GM10248 (cell line): ENCODE data around the gene COMMD8.

ENCODE experiments used
- CTCF ChIA-PET: fragments of 300-600 bp; sonication (Branson Sonifier 250); formaldehyde crosslinking; extraction: SDS; loops from one replicate; lab custom pipeline; 2021; ENCODE audit warnings: antibody characterized with exemption; lab: Yijun Ruan, JAX
- POLR2A ChIA-PET: fragments of 350-650 bp; sonication (Branson Sonifier 250); formaldehyde crosslinking; extraction: SDS; loops from one replicate; lab custom pipeline; 2020; ENCODE audit warnings: antibody characterized with exemption; lab: Yijun Ruan, JAX
- DNase-seq: peaks from one replicate; pipeline ENCODE4 v3.0.0; 2012; ENCODE audit errors: extremely low spot score
- CTCF ChIP-seq: IDR thresholded peaks from 2 replicates; pipeline ENCODE4 v1.5.1; 2012; ENCODE audit warnings: mild to moderate bottlenecking, low read depth; ENCODE audit errors: extremely low read depth, missing control alignments, control extremely low read depth

Gene COMMD8

GRCh38 chr4:47463235-47463956 lies at the start of gene COMMD8:
COMMD8 (minus strand) TSS chr4:47463702; CDS start chr4:47463651, 51 bp downstream.
- ChIA-PET POLR2A (interaction anchor here (1.2 to 1.3 kb wide), 2 partner anchors 22 to 451 kb away, joined by 3 to 10 read pairs; partner anchors contain the start of genes ATP10D and NFXL1), CTCF (interaction anchor here (0.8 to 2.6 kb wide), 17 partner anchors 9 to 104 kb away, joined by 3 to 15 read pairs (median 4); partner anchors contain the start of gene ATP10D)
- TF ChIP-seq CTCF, result peak; percentile 33
- peak; percentile 95 for DNase-seq

GRCh38 chr4:47510506-47511143 lies 47.1 kb upstream of the COMMD8 start:
- POLR2A ChIA-PET, result no interaction called here
- TF ChIP-seq CTCF, result peak; percentile 7
- CTCF ChIA-PET, result interaction anchor here (0.9 to 4.8 kb wide), 10 partner anchors 11 to 54 kb away, joined by 3 to 25 read pairs (median 4); partner anchors contain the start of gene COMMD8
- DNase-seq, result peak; percentile 57

GRCh38 chr4:47505666-47506065 lies 42.2 kb upstream of the COMMD8 start:
- no peak for TF ChIP-seq CTCF
- ChIA-PET POLR2A (no interaction called here), CTCF (interaction anchor here (0.6 to 2.5 kb wide), 2 partner anchors 12 to 59 kb away, joined by 3 to 10 read pairs; no protein-coding TSS in a partner anchor)
- no peak for DNase-seq

GRCh38 chr4:47505147-47505546 lies 41.6 kb upstream of the COMMD8 start:
- ChIA-PET CTCF (interaction anchor here (2.5 kb wide), 1 partner anchor 11 kb away, joined by 10 read pairs; no protein-coding TSS in a partner anchor), POLR2A (no interaction called here)
- no peak for TF ChIP-seq CTCF
- DNase-seq, result no peak

- POLR2A ChIA-PET, result no interaction called here
- no peak for DNase-seq
- no peak for TF ChIP-seq CTCF
- CTCF ChIA-PET, result interaction anchor here (1.1 to 3.7 kb wide), 4 partner anchors 8 to 64 kb away, joined by 3 to 25 read pairs (median 3); no protein-coding TSS in a partner anchor
Measured at GRCh38 chr4:47500776-47501175, 37.3 kb upstream of the COMMD8 start.

GRCh38 chr4:47499700-47500099 lies 36.2 kb upstream of the COMMD8 start:
- CTCF ChIA-PET, result interaction anchor here (1.3 to 3.7 kb wide), 5 partner anchors 9 to 65 kb away, joined by 3 to 25 read pairs (median 4); no protein-coding TSS in a partner anchor
- POLR2A ChIA-PET, result no interaction called here
- DNase-seq, result no peak
- TF ChIP-seq CTCF, result no peak
